A673 (cell line): ENCODE data around the gene TASP1.

ENCODE experiments used
- CTCF ChIP-seq: fragments of 300-800, 200-600 bp; sonication (generic); conservative IDR thresholded peaks from 2 replicates; pipeline ENCODE4 v1.5.1; 2017; ENCODE audit warnings: low read depth, mild to moderate bottlenecking, antibody characterized with exemption, low read length, moderate library complexity, mixed read lengths
- EZH2 ChIP-seq: fragments of 200-600 bp; sonication (generic); IDR thresholded peaks from 2 replicates; pipeline ENCODE4 v1.6.1; 2017; ENCODE audit warnings: borderline replicate concordance, low read depth, mild to moderate bottlenecking, mixed read lengths, antibody characterized with exemption, low read length; ENCODE audit not compliant: poor library complexity, severe bottlenecking

GRCh38 chr20:13687815-13688214 lies 49.1 kb upstream of the TASP1 start:
- TF ChIP-seq CTCF (no peak), EZH2 (no peak)
